HepG2 (cell line): ENCODE results near the gene IFIH1. TPM values are rescaled to one million over a fixed set of nuclear protein-coding genes. Genes with fewer than 3 reads are reported as not detected.

ENCODE experiments used
- ELF1 ChIP-seq: sonication (generic); formaldehyde crosslinking; IDR thresholded peaks from 2 replicates; pipeline ENCODE4 v1.4.0; 2020; ENCODE audit warnings: missing genetic modification reagents
- IKZF5 ChIP-seq: IDR thresholded peaks from 2 replicates; pipeline ENCODE4 v1.6.1; 2018; ENCODE audit warnings: missing genetic modification reagents, mild to moderate bottlenecking, missing compliant biosample characterization
- IRX3 ChIP-seq: sonication (generic); formaldehyde crosslinking; IDR thresholded peaks from 2 replicates; pipeline ENCODE4 v1.8.1; 2023; ENCODE audit warnings: mild to moderate bottlenecking, low read depth, missing genetic modification reagents, borderline replicate concordance
- ISX ChIP-seq: sonication (generic); formaldehyde crosslinking; conservative IDR thresholded peaks from 2 replicates; pipeline ENCODE4 v1.5.0; 2020; ENCODE audit warnings: missing genetic modification reagents
- JUNB ChIP-seq: sonication (generic); formaldehyde crosslinking; IDR thresholded peaks from 2 replicates; pipeline ENCODE4 v1.8.0; 2022; ENCODE audit warnings: missing genetic modification reagents, mild to moderate bottlenecking, borderline replicate concordance
- KMT2B ChIP-seq: IDR thresholded peaks from 2 replicates; pipeline ENCODE4 v1.6.1; 2016; ENCODE audit warnings: missing genetic modification reagents, missing compliant biosample characterization
- PBX2 ChIP-seq: IDR thresholded peaks from 2 replicates; pipeline ENCODE4 v1.6.1; 2016; ENCODE audit warnings: control low read depth
- POLR2AphosphoS2 ChIP-seq: IDR thresholded peaks from 2 replicates; pipeline ENCODE4 v1.6.1; 2011; ENCODE audit warnings: low read depth, low read length, improper control_type of control experiment
- SKI ChIP-seq: fragments of 450-650 bp; IDR thresholded peaks from one replicate; pipeline ENCODE4 v1.6.1; 2018; ENCODE audit warnings: mild to moderate bottlenecking; ENCODE audit not compliant: partially characterized antibody
- SMAD3 ChIP-seq: sonication (generic); formaldehyde crosslinking; IDR thresholded peaks from 2 replicates; pipeline ENCODE4 v1.4.0; 2020; ENCODE audit warnings: missing genetic modification reagents
- ZNF17 ChIP-seq: sonication (generic); formaldehyde crosslinking; IDR thresholded peaks from 2 replicates; pipeline ENCODE4 v1.5.0; 2020; ENCODE audit warnings: mild to moderate bottlenecking, missing genetic modification reagents
- ZNF253 ChIP-seq: sonication (generic); formaldehyde crosslinking; IDR thresholded peaks from 2 replicates; pipeline ENCODE4 v1.8.0; 2022; ENCODE audit warnings: mild to moderate bottlenecking, missing genetic modification reagents, borderline replicate concordance
- ZNF543 ChIP-seq: sonication (generic); formaldehyde crosslinking; IDR thresholded peaks from 2 replicates; pipeline ENCODE4 v1.4.0; 2020; ENCODE audit warnings: mild to moderate bottlenecking, missing genetic modification reagents
- ZNF547 ChIP-seq: sonication (generic); formaldehyde crosslinking; IDR thresholded peaks from 2 replicates; pipeline ENCODE4 v1.5.1; 2020; ENCODE audit warnings: mild to moderate bottlenecking, missing genetic modification reagents
- ZNF562 ChIP-seq: sonication (generic); formaldehyde crosslinking; IDR thresholded peaks from 2 replicates; pipeline ENCODE4 v1.8.0; 2022; ENCODE audit warnings: missing genetic modification reagents, borderline replicate concordance
- ZNF773 ChIP-seq: sonication (generic); formaldehyde crosslinking; IDR thresholded peaks from 2 replicates; pipeline ENCODE4 v1.4.0; 2020; ENCODE audit warnings: missing genetic modification reagents, borderline replicate concordance
- ZSCAN30 ChIP-seq: sonication (generic); formaldehyde crosslinking; IDR thresholded peaks from 2 replicates; pipeline ENCODE4 v1.5.0; 2020; ENCODE audit warnings: mild to moderate bottlenecking, missing genetic modification reagents
- ZSCAN5A ChIP-seq: sonication (generic); formaldehyde crosslinking; IDR thresholded peaks from 2 replicates; pipeline ENCODE4 v1.8.0; 2022; ENCODE audit warnings: mild to moderate bottlenecking, missing genetic modification reagents, borderline replicate concordance
- polyA plus RNA-seq, 8 experiments: library from polyadenylated mRNA; depleted of rRNA in 3 of 8; stranded (reverse) in 7 of 8; unstranded in 1 of 8; fragments of >200 nt; fragmentation: Illumina TruSeq in 4 of 8; extraction: Trizol in 4 of 8; gene quantifications; 2 replicates each; pipeline versions ENCODE4 v1.2.1 to v1.2.3, GENCODE V29; 2011 to 2016; ENCODE audit warnings: low read depth in 4 of 8, missing spikeins in 1 of 8, mixed read lengths in 1 of 8; ENCODE audit not compliant: insufficient read depth in 1 of 8
- total RNA-seq, 5 experiments: library from RNA; depleted of rRNA; stranded (reverse); fragments of >200 nt; fragmentation: Illumina TruSeq; extraction: Trizol; gene quantifications; 2 replicates each; pipeline ENCODE4 v1.2.3, GENCODE V29; 2016; ENCODE audit warnings: low read depth in 1 of 5
- TF ChIP-seq, protein P1 (sequence below): fragments of 450-650 bp; IDR thresholded peaks from 2 replicates; pipeline ENCODE4 v1.6.1; 2017
- TF ChIP-seq, protein P2 (sequence below): sonication (generic); formaldehyde crosslinking; IDR thresholded peaks from 2 replicates; pipeline ENCODE4 v1.8.0; 2022; ENCODE audit warnings: mild to moderate bottlenecking, missing genetic modification reagents, moderate library complexity
- TF ChIP-seq, protein P3 (sequence below): sonication (generic); formaldehyde crosslinking; IDR thresholded peaks from 2 replicates; pipeline ENCODE4 v1.5.0; 2020; ENCODE audit warnings: missing genetic modification reagents, mild to moderate bottlenecking, borderline replicate concordance
- TF ChIP-seq, protein P4 (sequence below): sonication (generic); formaldehyde crosslinking; IDR thresholded peaks from 2 replicates; pipeline ENCODE4 v1.4.0; 2020; ENCODE audit warnings: missing genetic modification reagents

Gene IFIH1
- total and polyA plus RNA-seq, 2 of the 13 experiments (the other 11 are each of a cell fraction or from before 2014, with no cell fraction given), result 1.5 to 11.5 TPM

GRCh38 chr2:162318328-162319180 lies at the start of gene IFIH1 (continued):
- TF ChIP-seq, protein P1, sequence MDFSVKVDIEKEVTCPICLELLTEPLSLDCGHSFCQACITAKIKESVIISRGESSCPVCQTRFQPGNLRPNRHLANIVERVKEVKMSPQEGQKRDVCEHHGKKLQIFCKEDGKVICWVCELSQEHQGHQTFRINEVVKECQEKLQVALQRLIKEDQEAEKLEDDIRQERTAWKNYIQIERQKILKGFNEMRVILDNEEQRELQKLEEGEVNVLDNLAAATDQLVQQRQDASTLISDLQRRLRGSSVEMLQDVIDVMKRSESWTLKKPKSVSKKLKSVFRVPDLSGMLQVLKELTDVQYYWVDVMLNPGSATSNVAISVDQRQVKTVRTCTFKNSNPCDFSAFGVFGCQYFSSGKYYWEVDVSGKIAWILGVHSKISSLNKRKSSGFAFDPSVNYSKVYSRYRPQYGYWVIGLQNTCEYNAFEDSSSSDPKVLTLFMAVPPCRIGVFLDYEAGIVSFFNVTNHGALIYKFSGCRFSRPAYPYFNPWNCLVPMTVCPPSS, result no peak
- TF ChIP-seq ELF1 (CRISPR knock-in tag), result peak; percentile 63; the same call in 1 of the 2 replicates
- no peak for TF ChIP-seq ZNF253 (CRISPR knock-in tag)
- peak; percentile 97 for TF ChIP-seq KMT2B (CRISPR knock-in tag)
- TF ChIP-seq, protein P2, sequence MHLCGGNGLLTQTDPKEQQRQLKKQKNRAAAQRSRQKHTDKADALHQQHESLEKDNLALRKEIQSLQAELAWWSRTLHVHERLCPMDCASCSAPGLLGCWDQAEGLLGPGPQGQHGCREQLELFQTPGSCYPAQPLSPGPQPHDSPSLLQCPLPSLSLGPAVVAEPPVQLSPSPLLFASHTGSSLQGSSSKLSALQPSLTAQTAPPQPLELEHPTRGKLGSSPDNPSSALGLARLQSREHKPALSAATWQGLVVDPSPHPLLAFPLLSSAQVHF (CRISPR knock-in tag), result no peak
- peak; percentile 8 for TF ChIP-seq SKI
- TF ChIP-seq ZSCAN5A (CRISPR knock-in tag), result no peak
- TF ChIP-seq ZNF547 (CRISPR knock-in tag), result no peak
- no peak for TF ChIP-seq ZSCAN30 (CRISPR knock-in tag)
- TF ChIP-seq IKZF5 (CRISPR knock-in tag), result no peak; the same call in 1 of the 2 replicates
- TF ChIP-seq, protein P3, sequence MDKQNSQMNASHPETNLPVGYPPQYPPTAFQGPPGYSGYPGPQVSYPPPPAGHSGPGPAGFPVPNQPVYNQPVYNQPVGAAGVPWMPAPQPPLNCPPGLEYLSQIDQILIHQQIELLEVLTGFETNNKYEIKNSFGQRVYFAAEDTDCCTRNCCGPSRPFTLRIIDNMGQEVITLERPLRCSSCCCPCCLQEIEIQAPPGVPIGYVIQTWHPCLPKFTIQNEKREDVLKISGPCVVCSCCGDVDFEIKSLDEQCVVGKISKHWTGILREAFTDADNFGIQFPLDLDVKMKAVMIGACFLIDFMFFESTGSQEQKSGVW (CRISPR knock-in tag), result no peak
- no peak for TF ChIP-seq JUNB (CRISPR knock-in tag)
- no peak for TF ChIP-seq PBX2
- TF ChIP-seq IRX3 (CRISPR knock-in tag), result no peak
- peak; percentile 17; the same call in 1 of the 2 replicates for TF ChIP-seq SMAD3 (CRISPR knock-in tag)
- TF ChIP-seq ISX (CRISPR knock-in tag), result no peak
- TF ChIP-seq ZNF562 (CRISPR knock-in tag), result no peak
- TF ChIP-seq ZNF543 (CRISPR knock-in tag), result no peak
- TF ChIP-seq, protein P4, sequence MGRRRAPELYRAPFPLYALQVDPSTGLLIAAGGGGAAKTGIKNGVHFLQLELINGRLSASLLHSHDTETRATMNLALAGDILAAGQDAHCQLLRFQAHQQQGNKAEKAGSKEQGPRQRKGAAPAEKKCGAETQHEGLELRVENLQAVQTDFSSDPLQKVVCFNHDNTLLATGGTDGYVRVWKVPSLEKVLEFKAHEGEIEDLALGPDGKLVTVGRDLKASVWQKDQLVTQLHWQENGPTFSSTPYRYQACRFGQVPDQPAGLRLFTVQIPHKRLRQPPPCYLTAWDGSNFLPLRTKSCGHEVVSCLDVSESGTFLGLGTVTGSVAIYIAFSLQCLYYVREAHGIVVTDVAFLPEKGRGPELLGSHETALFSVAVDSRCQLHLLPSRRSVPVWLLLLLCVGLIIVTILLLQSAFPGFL (CRISPR knock-in tag), result no peak
- no peak for TF ChIP-seq ZNF773 (CRISPR knock-in tag)
- no peak for TF ChIP-seq ZNF17 (CRISPR knock-in tag)
- no peak for TF ChIP-seq POLR2AphosphoS2
